B cell (primary cell): ENCODE results near the gene IL17REL.

ENCODE experiments used
- EZH2 ChIP-seq: IDR thresholded peaks from 2 replicates; pipeline ENCODE4 v1.6.1; 2012; ENCODE audit warnings: borderline replicate concordance, low read depth, mild to moderate bottlenecking, moderate library complexity, low read length; ENCODE audit not compliant: insufficient read depth, poor library complexity, severe bottlenecking
- TF ChIP-seq, protein P1 (sequence below): fragments of 200-600 bp; IDR thresholded peaks from one replicate; pipeline ENCODE4 v1.8.0; 2022; ENCODE audit warnings: antibody characterized with exemption, mild to moderate bottlenecking

DNA sequence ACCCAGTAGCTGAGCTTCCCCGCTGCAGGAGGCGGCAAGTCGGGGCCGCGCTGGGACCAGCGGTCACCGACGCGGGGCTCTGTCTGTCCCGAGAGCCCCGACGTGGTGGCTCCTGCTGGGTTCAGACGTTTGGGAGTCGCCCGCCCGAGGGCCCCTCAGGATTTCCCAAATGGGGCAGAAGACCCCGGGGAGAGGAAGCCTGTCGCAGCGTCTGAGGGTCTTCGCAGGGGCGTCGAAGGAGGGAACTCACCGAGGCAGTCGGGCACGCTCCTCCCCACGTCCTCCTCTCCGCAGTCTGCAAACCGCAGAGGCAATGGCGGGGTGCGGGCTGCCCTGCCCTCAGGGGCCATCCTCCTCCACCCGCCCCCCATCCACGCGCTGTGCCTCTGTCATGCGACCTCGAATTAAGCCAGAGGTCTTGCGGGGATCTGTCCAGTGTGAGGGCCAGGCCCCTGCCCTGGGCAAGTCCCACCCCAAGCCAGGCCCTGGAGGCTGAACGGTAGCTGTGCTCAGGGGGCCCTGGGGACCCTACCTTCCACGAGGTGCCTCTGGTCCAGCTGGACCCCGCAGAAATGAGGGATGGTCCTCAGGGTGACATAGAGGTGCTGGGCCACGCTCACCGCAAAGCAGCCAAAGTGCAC is 12.5 kb downstream of the IL17REL start:
- TF ChIP-seq, protein P1, sequence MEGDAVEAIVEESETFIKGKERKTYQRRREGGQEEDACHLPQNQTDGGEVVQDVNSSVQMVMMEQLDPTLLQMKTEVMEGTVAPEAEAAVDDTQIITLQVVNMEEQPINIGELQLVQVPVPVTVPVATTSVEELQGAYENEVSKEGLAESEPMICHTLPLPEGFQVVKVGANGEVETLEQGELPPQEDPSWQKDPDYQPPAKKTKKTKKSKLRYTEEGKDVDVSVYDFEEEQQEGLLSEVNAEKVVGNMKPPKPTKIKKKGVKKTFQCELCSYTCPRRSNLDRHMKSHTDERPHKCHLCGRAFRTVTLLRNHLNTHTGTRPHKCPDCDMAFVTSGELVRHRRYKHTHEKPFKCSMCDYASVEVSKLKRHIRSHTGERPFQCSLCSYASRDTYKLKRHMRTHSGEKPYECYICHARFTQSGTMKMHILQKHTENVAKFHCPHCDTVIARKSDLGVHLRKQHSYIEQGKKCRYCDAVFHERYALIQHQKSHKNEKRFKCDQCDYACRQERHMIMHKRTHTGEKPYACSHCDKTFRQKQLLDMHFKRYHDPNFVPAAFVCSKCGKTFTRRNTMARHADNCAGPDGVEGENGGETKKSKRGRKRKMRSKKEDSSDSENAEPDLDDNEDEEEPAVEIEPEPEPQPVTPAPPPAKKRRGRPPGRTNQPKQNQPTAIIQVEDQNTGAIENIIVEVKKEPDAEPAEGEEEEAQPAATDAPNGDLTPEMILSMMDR = no peak
- TF ChIP-seq EZH2 = no peak
